SK-N-SH (cell line): ENCODE measurements around the gene MON1B. TPM values are rescaled to one million over a fixed set of nuclear protein-coding genes. Genes with fewer than 3 reads are reported as not detected.
A peak's percentile ranks its signal among the peaks of the same experiment; 100 is the strongest.

Experiments
- CTCF ChIA-PET: fragments of 300-600, 350-600 bp; formaldehyde crosslinking; extraction: SDS; loops from one replicate; lab custom pipeline; 2021; lab: Yijun Ruan, JAX
- POLR2A ChIA-PET: fragments of 350-600 bp; sonication (Branson Sonifier 250); formaldehyde crosslinking; extraction: SDS; loops from one replicate; lab custom pipeline; 2020; ENCODE audit warnings: antibody characterized with exemption, inconsistent platforms; lab: Yijun Ruan, JAX
- DNase-seq: peaks from one replicate; pipeline ENCODE4 v3.0.0; 2012
- H2AFZ ChIP-seq: fragments of 200-600 bp; sonication (generic); 2 replicates; pipeline ENCODE4 v1.8.1; 2016; ENCODE audit warnings: antibody characterized with exemption, mild to moderate bottlenecking, low read depth
- H3F3A ChIP-seq: fragments of 200-600 bp; sonication (generic); replicated peaks from 2 replicates; pipeline ENCODE3; 2016; ENCODE audit warnings: antibody characterized with exemption, mild to moderate bottlenecking; ENCODE audit not compliant: insufficient read depth
- H3K27ac ChIP-seq, 2 experiments: fragments of 200-500 bp in 1 of 2; fragments of 200-600 bp in 1 of 2; sonication (Bioruptor generic) in 1 of 2; sonication (generic), shearing (Covaris generic) in 1 of 2; 2 replicates each; pipeline versions ENCODE4 v1.5.1 to v1.6.1; 2014 to 2016; ENCODE audit warnings: low read depth in 2 of 2, inconsistent platforms in 1 of 2, low read length in 1 of 2, mild to moderate bottlenecking in 1 of 2, mixed read lengths in 1 of 2
- H3K27me3 ChIP-seq: fragments of 200-600 bp; sonication (generic), shearing (Covaris generic); 2 replicates; pipeline ENCODE4 v1.6.1; 2016; ENCODE audit warnings: mixed run types; ENCODE audit not compliant: insufficient read depth
- H3K36me3 ChIP-seq, 2 experiments: fragments of 200-500 bp in 1 of 2; fragments of 200-600 bp in 1 of 2; sonication (Bioruptor generic) in 1 of 2; sonication (generic) in 1 of 2; replicated peaks in 1 of 2; 2 replicates each; pipeline versions ENCODE3 to v1.5.1; 2014 to 2016; ENCODE audit warnings: low read length in 1 of 2, mild to moderate bottlenecking in 1 of 2; ENCODE audit not compliant: insufficient read depth in 2 of 2, control insufficient read depth in 1 of 2
- H3K4me1 ChIP-seq, 2 experiments: fragments of 200-500 bp in 1 of 2; fragments of 200-600 bp in 1 of 2; sonication (Bioruptor generic) in 1 of 2; sonication (generic), shearing (Covaris generic) in 1 of 2; 2 replicates each; pipeline versions ENCODE4 v1.5.1 to v1.6.1; 2014 to 2016; ENCODE audit warnings: low read depth in 1 of 2, low read length in 1 of 2, mixed run types in 1 of 2; ENCODE audit not compliant: insufficient read depth in 2 of 2, control insufficient read depth in 1 of 2
- H3K4me2 ChIP-seq: fragments of 200-600 bp; sonication (generic), shearing (Covaris generic); 2 replicates; pipeline ENCODE4 v1.6.1; 2017; ENCODE audit warnings: mixed run types
- H3K4me3 ChIP-seq, 2 experiments: fragments of 200-500 bp in 1 of 2; fragments of 200-600 bp in 1 of 2; sonication (Bioruptor generic) in 1 of 2; sonication (generic), shearing (Covaris generic) in 1 of 2; 2 replicates each; pipeline versions ENCODE4 v1.5.1 to v1.8.1; 2014 to 2016; ENCODE audit warnings: low read depth in 2 of 2, inconsistent platforms in 1 of 2, low read length in 1 of 2, mild to moderate bottlenecking in 1 of 2, mixed read lengths in 1 of 2, moderate library complexity in 1 of 2
- H3K79me2 ChIP-seq: fragments of 200-600 bp; sonication (generic); 2 replicates; pipeline ENCODE4 v1.8.1; 2017; ENCODE audit warnings: mild to moderate bottlenecking; ENCODE audit not compliant: insufficient read depth
- H3K9ac ChIP-seq: fragments of 200-600 bp; sonication (generic); 2 replicates; pipeline ENCODE4 v1.6.1; 2017; ENCODE audit warnings: mixed run types
- H3K9me2 ChIP-seq: fragments of 200-600 bp; sonication (generic); 2 replicates; pipeline ENCODE4 v1.6.1; 2017; ENCODE audit warnings: mixed run types
- H3K9me3 ChIP-seq: fragments of 200-600 bp; sonication (generic); 2 replicates; pipeline ENCODE4 v1.6.1; 2017; ENCODE audit warnings: mixed run types, mild to moderate bottlenecking, moderate library complexity
- H4K20me1 ChIP-seq: fragments of 200-600 bp; sonication (generic); 2 replicates; pipeline ENCODE4 v1.6.1; 2017; ENCODE audit warnings: mild to moderate bottlenecking, mixed run types; ENCODE audit not compliant: insufficient read depth
- CHD2 ChIP-seq: fragments of 150-350 bp; IDR thresholded peaks from 2 replicates; pipeline ENCODE4 v1.6.1; 2018; ENCODE audit warnings: low read length; ENCODE audit not compliant: partially characterized antibody
- FOXJ3 ChIP-seq: sonication (generic); formaldehyde crosslinking; IDR thresholded peaks from 2 replicates; pipeline ENCODE4 v1.5.1; 2020; ENCODE audit warnings: mild to moderate bottlenecking, missing genetic modification reagents
- FOXM1 ChIP-seq: IDR thresholded peaks from 2 replicates; pipeline ENCODE4 v1.4.0; 2012; ENCODE audit warnings: low read depth, mild to moderate bottlenecking
- IRF3 ChIP-seq: fragments of 150-350 bp; IDR thresholded peaks from 2 replicates; pipeline ENCODE4 v1.6.1; 2016; ENCODE audit warnings: mild to moderate bottlenecking, low read depth, low read length
- MAX ChIP-seq: IDR thresholded peaks from 2 replicates; pipeline ENCODE4 v1.4.0; 2012; ENCODE audit warnings: low read depth
- NFIC ChIP-seq: IDR thresholded peaks from 2 replicates; pipeline ENCODE4 v1.4.0; 2012; ENCODE audit warnings: borderline replicate concordance
- NRF1 ChIP-seq: IDR thresholded peaks from 2 replicates; pipeline ENCODE4 v1.6.1; 2012; ENCODE audit warnings: low read depth, mild to moderate bottlenecking, low read length
- RXRA ChIP-seq: IDR thresholded peaks from 2 replicates; pipeline ENCODE4 v1.4.0; 2012; ENCODE audit warnings: low read depth, mild to moderate bottlenecking, borderline replicate concordance
- TCF12 ChIP-seq: IDR thresholded peaks from 2 replicates; pipeline ENCODE4 v1.4.0; 2012
- WGBS: methylation state at CpG from one replicate; pipeline ENCODE4 v1.1.6; 2017; ENCODE audit warnings: low lambda C conversion rate; 5-methylcytosine and 5-hydroxymethylcytosine counted together
- polyA plus RNA-seq, 3 experiments: library from polyadenylated mRNA; depleted of rRNA; stranded (reverse); fragments of >200 nt; gene quantifications; 2 replicates each; pipeline ENCODE4 v1.2.3, GENCODE V29; 2012
- TF ChIP-seq, protein P1 (sequence below): fragments of 200-600 bp; sonication (generic); IDR thresholded peaks from 2 replicates; pipeline ENCODE4 v1.6.1; 2017; ENCODE audit warnings: antibody characterized with exemption, mild to moderate bottlenecking, moderate library complexity
- TF ChIP-seq, protein P2 (sequence below): IDR thresholded peaks from 2 replicates; pipeline ENCODE4; 2012

Gene MON1B
- polyA plus RNA-seq, 1 of the 3 experiments (the other 2 are of a cell fraction): 16.9 TPM

DNA sequence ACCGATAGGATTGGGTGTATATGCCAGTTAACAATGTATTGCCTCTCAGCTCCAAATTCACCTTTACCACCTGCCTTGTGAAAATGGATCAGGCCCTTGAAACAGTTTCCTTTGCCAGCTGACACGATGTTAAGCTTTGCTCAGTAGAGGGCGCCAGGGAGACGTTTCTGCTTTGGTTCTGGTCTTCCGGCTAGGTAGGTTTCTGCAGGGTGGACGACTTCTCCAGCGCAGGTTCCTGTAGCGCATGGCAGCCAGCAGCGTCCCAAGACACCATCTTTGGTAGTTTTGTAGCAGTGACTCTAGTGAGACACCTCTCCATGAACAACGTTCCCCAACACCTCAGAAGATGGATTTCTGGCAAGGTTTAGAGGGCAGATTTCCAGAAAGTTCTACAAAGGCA lies 32.2 kb downstream of the MON1B start:
- Histone ChIP-seq H3K36me3 (no peaks in the 10 kb centered on the region), H4K20me1 (no peaks in the 10 kb centered on the region; the same call in 1 of the 2 replicates), H2AFZ (no peak overlapping the region), H3K9me2 (no peaks in the 10 kb centered on the region), H3K4me3 (no peak overlapping the region; a peak in 1 of 4 replicates), H3K4me1 (no peaks in the 10 kb centered on the region), H3F3A (no peaks in the 10 kb centered on the region), H3K79me2 (no peaks in the 10 kb centered on the region), H3K9ac (no peak overlapping the region), H3K4me2 (no peak overlapping the region), H3K27ac (no peak overlapping the region), H3K27me3 (no peaks in the 10 kb centered on the region), H3K9me3 (no peaks in the 10 kb centered on the region)
- ChIA-PET POLR2A (no interaction called here), CTCF (interaction anchor here (1.2 to 2.1 kb wide), 5 partner anchors 8 to 361 kb away, joined by 4 to 10 read pairs (median 5); no protein-coding TSS in a partner anchor)
- 85% methylated on average over 10 of the region's 10 CpGs for WGBS
- TF ChIP-seq MAX (no peak), NFIC (no peak), CHD2 (no peak)
- TF ChIP-seq, protein P1, sequence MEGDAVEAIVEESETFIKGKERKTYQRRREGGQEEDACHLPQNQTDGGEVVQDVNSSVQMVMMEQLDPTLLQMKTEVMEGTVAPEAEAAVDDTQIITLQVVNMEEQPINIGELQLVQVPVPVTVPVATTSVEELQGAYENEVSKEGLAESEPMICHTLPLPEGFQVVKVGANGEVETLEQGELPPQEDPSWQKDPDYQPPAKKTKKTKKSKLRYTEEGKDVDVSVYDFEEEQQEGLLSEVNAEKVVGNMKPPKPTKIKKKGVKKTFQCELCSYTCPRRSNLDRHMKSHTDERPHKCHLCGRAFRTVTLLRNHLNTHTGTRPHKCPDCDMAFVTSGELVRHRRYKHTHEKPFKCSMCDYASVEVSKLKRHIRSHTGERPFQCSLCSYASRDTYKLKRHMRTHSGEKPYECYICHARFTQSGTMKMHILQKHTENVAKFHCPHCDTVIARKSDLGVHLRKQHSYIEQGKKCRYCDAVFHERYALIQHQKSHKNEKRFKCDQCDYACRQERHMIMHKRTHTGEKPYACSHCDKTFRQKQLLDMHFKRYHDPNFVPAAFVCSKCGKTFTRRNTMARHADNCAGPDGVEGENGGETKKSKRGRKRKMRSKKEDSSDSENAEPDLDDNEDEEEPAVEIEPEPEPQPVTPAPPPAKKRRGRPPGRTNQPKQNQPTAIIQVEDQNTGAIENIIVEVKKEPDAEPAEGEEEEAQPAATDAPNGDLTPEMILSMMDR: peak; percentile 53
- DNase-seq: peak; percentile 35

- Histone ChIP-seq H3K4me1 (no peaks in the 10 kb centered on the region), H3K27ac (no peak overlapping the region), H4K20me1 (no peaks in the 10 kb centered on the region; the same call in 1 of the 2 replicates), H3K4me2 (no peak overlapping the region), H3K27me3 (no peaks in the 10 kb centered on the region), H3K79me2 (no peaks in the 10 kb centered on the region), H3K9me3 (no peaks in the 10 kb centered on the region), H3K36me3 (no peaks in the 10 kb centered on the region), H3F3A (no peaks in the 10 kb centered on the region), H2AFZ (no peak overlapping the region), H3K4me3 (no peak overlapping the region), H3K9me2 (no peaks in the 10 kb centered on the region), H3K9ac (no peak overlapping the region)
- no peak for DNase-seq
- CTCF ChIA-PET: no interaction called here
- 88% methylated on average over 3 of the region's 3 CpGs for WGBS
- POLR2A ChIA-PET: no interaction called here
- TF ChIP-seq IRF3 (no peak), NRF1 (no peak), FOXM1 (no peak), RXRA (no peak), TCF12 (no peak), FOXJ3 (CRISPR knock-in tag) (no peak)
- TF ChIP-seq, protein P2, sequence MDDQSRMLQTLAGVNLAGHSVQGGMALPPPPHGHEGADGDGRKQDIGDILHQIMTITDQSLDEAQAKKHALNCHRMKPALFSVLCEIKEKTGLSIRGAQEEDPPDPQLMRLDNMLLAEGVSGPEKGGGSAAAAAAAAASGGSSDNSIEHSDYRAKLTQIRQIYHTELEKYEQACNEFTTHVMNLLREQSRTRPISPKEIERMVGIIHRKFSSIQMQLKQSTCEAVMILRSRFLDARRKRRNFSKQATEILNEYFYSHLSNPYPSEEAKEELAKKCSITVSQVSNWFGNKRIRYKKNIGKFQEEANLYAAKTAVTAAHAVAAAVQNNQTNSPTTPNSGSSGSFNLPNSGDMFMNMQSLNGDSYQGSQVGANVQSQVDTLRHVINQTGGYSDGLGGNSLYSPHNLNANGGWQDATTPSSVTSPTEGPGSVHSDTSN: no peak
Observed at GRCh38 chr16:77225182-77225581, 34.2 kb downstream of the MON1B start.
